GM19372 (cell line): Measurements from ENCODE around the gene BACH2.

Experiments used
- ATAC-seq: cut with Tn5 transposase; IDR thresholded peaks from one replicate; pipeline ENCODE4 v1.9.1; 2021; ENCODE audit warnings: mild to moderate bottlenecking, low read depth, moderate library complexity; ENCODE audit not compliant: unreplicated experiment

The BACH2 gene

DNA sequence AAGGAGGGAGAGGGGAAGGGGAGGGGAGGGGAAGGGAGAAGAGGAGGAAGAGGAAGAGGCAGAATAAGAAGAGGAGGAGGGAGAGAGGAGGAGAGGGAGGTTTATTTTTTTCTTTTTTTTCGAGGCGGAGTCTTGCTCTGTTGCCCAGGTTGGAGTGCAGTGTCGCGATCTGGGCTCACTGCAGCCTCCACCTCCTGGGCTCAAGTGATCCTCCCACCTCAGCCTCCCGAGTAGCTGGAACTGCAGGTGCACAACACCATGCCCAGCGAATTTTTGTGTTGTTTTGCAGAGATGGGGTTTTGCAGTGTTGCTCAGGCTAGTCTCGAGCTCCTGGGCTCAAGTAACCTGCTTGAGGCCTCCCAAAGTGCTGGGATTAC, 408.5 kb downstream of the BACH2 start:
- no peak for ATAC-seq

DNA sequence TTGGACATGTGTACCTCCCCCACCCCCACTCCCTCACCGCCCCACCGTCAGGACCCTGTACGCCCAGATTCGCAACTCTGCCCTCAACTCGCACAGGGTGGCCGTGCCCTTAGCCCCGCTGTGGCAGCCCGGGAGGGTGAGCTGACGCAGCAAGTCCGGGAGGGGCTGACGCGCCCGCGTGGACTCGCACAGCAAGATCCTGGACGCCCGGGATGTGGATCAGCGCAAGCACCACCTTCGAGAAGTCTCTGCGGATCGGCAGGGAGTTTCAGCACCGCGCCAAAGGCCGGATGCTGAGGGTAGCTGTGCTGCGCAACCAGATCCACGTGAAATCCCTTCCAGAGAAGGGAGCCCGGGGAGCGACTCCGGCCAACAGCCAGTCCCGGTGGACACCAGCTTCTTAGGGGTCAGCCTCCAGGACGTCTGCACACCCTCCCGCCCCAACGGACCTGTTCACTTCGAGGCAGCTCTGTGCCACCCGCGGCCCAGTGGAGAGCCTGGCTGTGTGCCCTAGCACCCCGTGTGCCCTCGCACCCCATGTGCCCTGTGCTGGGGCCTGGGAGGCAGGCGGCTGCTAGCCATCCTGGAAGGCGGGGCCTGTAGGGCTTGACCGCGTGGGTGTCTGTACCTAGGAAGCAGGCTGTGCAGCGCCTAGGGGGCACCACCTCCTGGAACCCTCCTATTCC, 409.0 kb downstream of the BACH2 start:
- no peak for ATAC-seq

DNA sequence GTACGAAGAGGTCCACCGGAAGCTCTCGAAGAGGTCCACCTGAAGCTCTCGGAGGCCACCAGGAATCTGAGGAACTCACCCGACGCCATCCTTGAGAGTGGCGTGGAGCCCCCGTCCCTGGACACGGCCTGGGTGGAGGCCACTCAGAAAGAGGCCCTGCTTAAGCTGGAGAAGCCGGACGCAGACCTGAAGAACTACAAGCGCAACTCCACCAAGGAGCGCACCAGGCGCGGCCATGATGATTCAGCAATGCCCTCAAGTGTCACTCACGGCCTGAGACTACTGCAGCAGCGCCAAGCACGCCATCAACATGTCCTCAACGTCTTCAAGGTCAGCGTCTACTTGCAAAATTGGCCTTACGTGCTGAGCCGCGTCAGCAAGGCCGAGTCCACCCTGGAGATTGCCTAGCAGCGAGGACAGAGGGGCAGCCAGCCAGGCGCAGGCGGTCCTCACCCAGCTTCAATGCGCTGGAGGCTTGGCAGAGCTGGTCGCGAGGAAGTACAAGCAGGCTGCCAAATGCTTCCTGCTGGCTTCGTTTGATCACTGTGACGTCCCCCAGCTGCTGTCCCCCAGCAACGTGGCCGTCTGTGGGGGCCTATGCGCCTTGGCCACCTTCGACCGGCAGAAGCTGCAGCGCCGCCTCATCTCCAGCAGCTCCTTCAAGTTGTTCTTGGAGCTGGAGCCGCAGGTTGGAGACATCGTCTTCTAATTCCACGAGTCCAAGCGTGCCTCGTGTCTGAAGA, 410.1 kb downstream of the BACH2 start:
- no peak for ATAC-seq
